Breast epithelium (tissue), 4 donors: ENCODE data around the gene TSSC4. TPM values are rescaled to one million over a fixed set of nuclear protein-coding genes. Genes with fewer than 3 reads are reported as not detected.
A peak's percentile ranks its signal among the peaks of the same experiment; 100 is the strongest.
"Not testable (repeated sequence)": the region's sequence is repeated elsewhere in the genome, so short reads cannot be mapped to it uniquely, and the experiment has no call there.

ENCODE experiments used
- DNase-seq, 2 donors: peaks; one replicate each; pipeline ENCODE4 v3.0.0-alpha.2; 2019; ENCODE audit warnings: low spot score in 2 of 2
- H3K27ac ChIP-seq, 2 donors: fragments of 200-600 bp; sonication (generic) in 1 of 2; one replicate each; pipeline ENCODE4 v1.5.1; 2016 to 2019; ENCODE audit warnings: mild to moderate bottlenecking in 1 of 2
- H3K27me3 ChIP-seq, 2 donors: fragments of 200-600 bp; sonication (generic) in 1 of 2; one replicate each; pipeline versions ENCODE4 v1.5.1 to v1.6.0; 2017 to 2019; ENCODE audit warnings: control low read depth in 1 of 2, mild to moderate bottlenecking in 1 of 2
- H3K36me3 ChIP-seq: fragments of 200-600 bp; one replicate; pipeline ENCODE4 v1.5.1; 2019
- H3K4me1 ChIP-seq, 2 donors: fragments of 200-600 bp; sonication (generic); one replicate each; pipeline ENCODE4 v1.5.1; 2016 to 2019; ENCODE audit warnings: control low read depth in 1 of 2
- H3K4me3 ChIP-seq, 3 donors: fragments of 200-600 bp; sonication (generic); 1 replicate in 2 of 3; 2 replicates in 1 of 3; pipeline ENCODE4 v1.5.1; 2016 to 2019; ENCODE audit warnings: mild to moderate bottlenecking in 3 of 3, moderate library complexity in 2 of 3
- H3K9me3 ChIP-seq, 2 donors: fragments of 200-600 bp; sonication (generic) in 1 of 2; one replicate each; pipeline ENCODE4 v1.5.1; 2016 to 2019; ENCODE audit warnings: control low read depth in 1 of 2
- POLR2A ChIP-seq: fragments of 450-650 bp; IDR thresholded peaks from one replicate; pipeline ENCODE4 v1.6.1; 2016; ENCODE audit warnings: antibody characterized with exemption, mild to moderate bottlenecking, moderate library complexity
- POLR2AphosphoS5 ChIP-seq, 3 donors: sonication (generic); formaldehyde crosslinking; IDR thresholded peaks; one replicate each; pipeline ENCODE4 v1.6.1; 2017; ENCODE audit warnings: antibody characterized with exemption in 3 of 3
- intact Hi-C: fragments of 100-400 bp; cut with DNase I; formaldehyde crosslinking; loops from one replicate; pipeline ENCODE4 v1.15.1; 2023; ENCODE audit warnings: low total_unique reads
- total RNA-seq, 3 donors: library from RNA; depleted of rRNA; stranded (reverse); fragments of >200 nt; gene quantifications; one replicate each; pipeline ENCODE4 v1.1.0, GENCODE V29; 2016
- TF ChIP-seq, protein P1 (sequence below), 3 donors: fragments of 450-650 bp; IDR thresholded peaks; one replicate each; pipeline ENCODE4 v1.5.1; 2016 to 2017; ENCODE audit warnings: antibody characterized with exemption in 3 of 3, mild to moderate bottlenecking in 3 of 3, moderate library complexity in 3 of 3

TSSC4 gene
- 10 to 100 TPM; 36.8 to 44.9 (median 37.2) TPM for total RNA-seq

GRCh38 chr11:2400069-2400761, at the start of gene TSSC4:
TSSC4 (plus strand) TSS chr11:2400750; CDS start chr11:2402634, 1,884 bp downstream.
- intact Hi-C loops, result no loop called here

DNA sequence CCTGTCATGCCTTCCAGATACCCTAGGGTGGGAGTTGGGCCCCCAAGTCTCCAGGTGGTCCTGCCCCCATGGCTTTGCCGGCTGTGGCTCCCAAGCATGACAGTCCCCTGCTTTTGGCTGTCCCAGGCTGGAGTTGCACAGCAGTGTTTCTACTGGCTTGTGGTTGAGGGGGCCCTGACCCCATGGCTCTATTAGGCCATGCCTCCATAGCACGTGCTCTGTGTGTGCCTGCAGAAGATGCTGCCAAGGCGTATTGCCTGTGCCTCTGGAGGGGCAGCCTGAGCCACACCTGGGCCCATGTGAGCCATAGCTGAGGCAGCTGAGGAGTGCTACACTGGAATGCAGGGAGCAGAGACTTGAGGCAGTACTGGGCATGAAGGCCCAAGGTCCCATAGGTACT, 48.8 kb upstream of the TSSC4 start:
- H3K9me3 ChIP-seq, result peaks cover 11 to 12% of the 10 kb centered on the region in 2 donors
- no peaks in the 10 kb centered on the region for H3K27me3 ChIP-seq
- intact Hi-C loops, result loop anchor here (10.0 kb wide), 1 partner anchor 893 kb away; no protein-coding TSS in a partner anchor
- DNase-seq, result peak in 1 of 2 donors; percentile 15
- no peaks in the 10 kb centered on the region for H3K4me1 ChIP-seq
- H3K36me3 ChIP-seq, result no peaks in the 10 kb centered on the region
- TF ChIP-seq POLR2A (no peak), POLR2AphosphoS5 (IDR thresholded peaks at IDR 0.05) (no peak)
- TF ChIP-seq, protein P1, sequence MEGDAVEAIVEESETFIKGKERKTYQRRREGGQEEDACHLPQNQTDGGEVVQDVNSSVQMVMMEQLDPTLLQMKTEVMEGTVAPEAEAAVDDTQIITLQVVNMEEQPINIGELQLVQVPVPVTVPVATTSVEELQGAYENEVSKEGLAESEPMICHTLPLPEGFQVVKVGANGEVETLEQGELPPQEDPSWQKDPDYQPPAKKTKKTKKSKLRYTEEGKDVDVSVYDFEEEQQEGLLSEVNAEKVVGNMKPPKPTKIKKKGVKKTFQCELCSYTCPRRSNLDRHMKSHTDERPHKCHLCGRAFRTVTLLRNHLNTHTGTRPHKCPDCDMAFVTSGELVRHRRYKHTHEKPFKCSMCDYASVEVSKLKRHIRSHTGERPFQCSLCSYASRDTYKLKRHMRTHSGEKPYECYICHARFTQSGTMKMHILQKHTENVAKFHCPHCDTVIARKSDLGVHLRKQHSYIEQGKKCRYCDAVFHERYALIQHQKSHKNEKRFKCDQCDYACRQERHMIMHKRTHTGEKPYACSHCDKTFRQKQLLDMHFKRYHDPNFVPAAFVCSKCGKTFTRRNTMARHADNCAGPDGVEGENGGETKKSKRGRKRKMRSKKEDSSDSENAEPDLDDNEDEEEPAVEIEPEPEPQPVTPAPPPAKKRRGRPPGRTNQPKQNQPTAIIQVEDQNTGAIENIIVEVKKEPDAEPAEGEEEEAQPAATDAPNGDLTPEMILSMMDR (IDR thresholded peaks at IDR 0.05), result no peak
- no peak overlapping the region for H3K27ac ChIP-seq
- no peak overlapping the region for H3K4me3 ChIP-seq

More at GRCh38 chr11:2400069-2400761, at the start of gene TSSC4:
- Histone ChIP-seq H3K27ac (peak within 1 kb of the TSS; percentile 97 to 99), H3K4me3 (peak within 1 kb of the TSS; percentile 85 to 100 (median 100)), H3K4me1 (peaks cover 7 to 10% of the 10 kb centered on the region in 2 donors), H3K27me3 (no peaks in the 10 kb centered on the region), H3K36me3 (peaks cover 10% of the 10 kb centered on the region), H3K9me3 (no peaks in the 10 kb centered on the region)
- TF ChIP-seq POLR2A (peak; percentile 89), POLR2AphosphoS5 (IDR thresholded peaks at IDR 0.05) (peak; percentile 98 to 99 (median 99))
- TF ChIP-seq, protein P1 (IDR thresholded peaks at IDR 0.05), result peak; percentile 97 to 99 (median 98)
- peak; percentile 98 to 100 for DNase-seq

DNA sequence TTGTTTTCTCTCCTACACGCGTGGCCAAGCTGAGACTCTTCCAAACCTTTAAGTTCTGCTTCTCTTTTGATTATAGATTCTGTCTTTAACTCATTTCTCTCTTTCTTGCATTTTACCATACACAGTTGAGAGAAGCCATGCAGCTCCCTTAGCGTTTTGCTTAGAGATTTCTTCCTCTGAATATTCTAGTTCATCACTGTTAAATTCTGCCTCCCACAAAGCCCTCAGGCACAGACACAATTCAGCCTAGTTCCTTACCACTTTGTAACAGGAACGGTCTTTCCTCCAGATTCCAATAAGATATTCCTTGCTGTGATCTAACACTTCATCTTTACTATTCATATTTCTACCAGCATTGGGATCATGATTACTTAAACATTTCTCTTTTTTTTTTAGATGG, 48.1 kb upstream of the TSSC4 start:
- no peak overlapping the region for H3K27ac ChIP-seq
- TF ChIP-seq POLR2AphosphoS5 (IDR thresholded peaks at IDR 0.05) (no peak), POLR2A (no peak)
- TF ChIP-seq, protein P1 (IDR thresholded peaks at IDR 0.05), result no peak
- H3K9me3 ChIP-seq, result peaks cover 11 to 12% of the 10 kb centered on the region in 2 donors
- H3K4me1 ChIP-seq, result no peaks in the 10 kb centered on the region
- H3K27me3 ChIP-seq, result no peaks in the 10 kb centered on the region
- DNase-seq, result no peak
- no peaks in the 10 kb centered on the region for H3K36me3 ChIP-seq
- intact Hi-C loops, result loop anchor here (10.0 kb wide), 1 partner anchor 892 kb away; no protein-coding TSS in a partner anchor
- no peak overlapping the region for H3K4me3 ChIP-seq

GRCh38 chr11:2355000-2355644, 45.4 kb upstream of the TSSC4 start:
- H3K9me3 ChIP-seq, result no peaks in the 10 kb centered on the region
- intact Hi-C loops, result loop anchor here (10.0 kb wide), 1 partner anchor 890 kb away; no protein-coding TSS in a partner anchor
- H3K36me3 ChIP-seq, result no peaks in the 10 kb centered on the region
- H3K27me3 ChIP-seq, result no peaks in the 10 kb centered on the region
- no peaks in the 10 kb centered on the region for H3K4me1 ChIP-seq
- TF ChIP-seq POLR2AphosphoS5 (IDR thresholded peaks at IDR 0.05), result no peak
- TF ChIP-seq POLR2A, result no peak
- TF ChIP-seq, protein P1 (IDR thresholded peaks at IDR 0.05), result no peak
- no peak overlapping the region for H3K27ac ChIP-seq
- no peak for DNase-seq
- no peak overlapping the region for H3K4me3 ChIP-seq

DNA sequence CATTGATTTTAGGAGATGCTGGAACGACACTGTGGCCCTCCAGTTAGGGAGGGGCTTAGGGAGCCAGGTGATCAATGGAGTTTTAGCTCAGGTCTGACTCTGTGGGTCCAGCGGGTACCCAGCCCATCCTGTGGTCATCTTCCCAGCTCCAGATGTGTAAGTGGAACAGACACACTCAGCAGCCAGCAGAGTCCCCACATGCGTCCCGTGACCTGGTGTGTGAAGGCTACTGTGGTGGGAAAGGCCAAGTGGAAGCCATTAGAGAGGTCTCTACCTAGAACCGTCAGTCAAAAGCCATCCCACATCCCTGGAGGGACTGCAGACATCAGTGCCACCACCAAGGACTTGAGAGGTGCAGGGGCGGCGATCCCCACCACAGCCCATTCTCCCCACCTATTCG, 43.3 kb upstream of the TSSC4 start:
- Histone ChIP-seq H3K9me3 (no peaks in the 10 kb centered on the region), H3K27me3 (no peaks in the 10 kb centered on the region), H3K27ac (no peak overlapping the region), H3K4me1 (no peaks in the 10 kb centered on the region), H3K36me3 (no peaks in the 10 kb centered on the region), H3K4me3 (no peak overlapping the region)
- DNase-seq, result no peak
- intact Hi-C loops, result loop anchor here (10.0 kb wide), 1 partner anchor 888 kb away; no protein-coding TSS in a partner anchor
- no peak for TF ChIP-seq POLR2AphosphoS5 (IDR thresholded peaks at IDR 0.05)
- TF ChIP-seq, protein P1 (IDR thresholded peaks at IDR 0.05), result no peak
- no peak for TF ChIP-seq POLR2A

GRCh38 chr11:2357651-2358050, 42.9 kb upstream of the TSSC4 start:
- not testable (repeated sequence) for H3K4me3 ChIP-seq, H3K36me3 ChIP-seq, H3K27ac ChIP-seq, DNase-seq, H3K4me1 ChIP-seq, H3K9me3 ChIP-seq, H3K27me3 ChIP-seq
- intact Hi-C loops, result loop anchor here (10.0 kb wide), 1 partner anchor 887 kb away; no protein-coding TSS in a partner anchor
